A549 (cell line): ENCODE results near the gene SLTM.

Experiments
- CHD2 ChIP-seq: fragments of 150-350 bp; IDR thresholded peaks from 2 replicates; pipeline ENCODE4 v1.6.1; 2014; ENCODE audit warnings: low read length; ENCODE audit not compliant: partially characterized antibody
- EP300 ChIP-seq, 2 experiments: fragments of >200 bp; sonication (Bioruptor Twin); formaldehyde crosslinking; IDR thresholded peaks; 2 replicates in 1 of 2; 3 replicates in 1 of 2; pipeline ENCODE4 v1.6.1; 2016 to 2017
- MAZ ChIP-seq: fragments of 150-350 bp; IDR thresholded peaks from 2 replicates; pipeline ENCODE4 v1.6.1; 2014; ENCODE audit warnings: antibody characterized with exemption, low read depth, low read length, borderline replicate concordance
- POLR2A ChIP-seq: IDR thresholded peaks from 2 replicates; pipeline ENCODE4 v1.6.1; 2012; ENCODE audit warnings: mild to moderate bottlenecking, low read length
- RAD21 ChIP-seq, 2 experiments: fragments of >200 bp in 1 of 2; sonication (Bioruptor Twin) in 1 of 2; formaldehyde crosslinking in 1 of 2; IDR thresholded peaks in 1 of 2; conservative IDR thresholded peaks in 1 of 2; 2 replicates in 1 of 2; 3 replicates in 1 of 2; pipeline ENCODE4 v1.6.1; 2012 to 2018; ENCODE audit warnings: inconsistent platforms in 1 of 2
- REST ChIP-seq: fragments of 200-600 bp; sonication (generic); IDR thresholded peaks from 2 replicates; pipeline ENCODE4 v1.6.1; 2016; ENCODE audit warnings: antibody characterized with exemption, mild to moderate bottlenecking, moderate library complexity
- RFX5 ChIP-seq: fragments of 450-650 bp; IDR thresholded peaks from 2 replicates; pipeline ENCODE4 v1.7.1; 2014; ENCODE audit warnings: antibody characterized with exemption, mild to moderate bottlenecking, moderate library complexity
- TF ChIP-seq, protein P1 (sequence below): fragments of >200 bp; sonication (Bioruptor Twin); formaldehyde crosslinking; IDR thresholded peaks from 3 replicates; pipeline ENCODE4 v1.5.1; 2016
- TF ChIP-seq, protein P2 (sequence below): fragments of >200 bp; sonication (Bioruptor Twin); formaldehyde crosslinking; IDR thresholded peaks from 2 replicates; pipeline ENCODE4 v1.6.1; 2016

DNA sequence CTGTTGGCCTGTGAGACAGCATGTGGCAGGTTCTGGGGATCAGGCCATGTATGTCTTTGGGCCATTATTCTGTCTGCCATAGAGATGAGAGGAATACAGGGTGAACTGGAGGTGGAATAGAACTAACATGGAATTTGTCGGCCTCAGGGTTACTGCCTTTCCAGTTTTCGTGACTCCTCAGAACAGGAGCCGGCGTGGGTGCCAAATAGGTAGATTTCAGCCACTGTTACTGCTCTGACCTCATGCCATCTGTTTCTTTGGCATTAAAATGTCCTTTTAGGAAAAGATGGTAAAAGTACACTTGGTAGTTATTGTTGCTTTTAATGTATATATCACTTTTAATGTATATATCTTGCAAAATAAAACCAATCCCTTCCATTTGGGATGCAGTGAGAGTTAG is 65.6 kb downstream of the SLTM start:
- TF ChIP-seq, protein P1, sequence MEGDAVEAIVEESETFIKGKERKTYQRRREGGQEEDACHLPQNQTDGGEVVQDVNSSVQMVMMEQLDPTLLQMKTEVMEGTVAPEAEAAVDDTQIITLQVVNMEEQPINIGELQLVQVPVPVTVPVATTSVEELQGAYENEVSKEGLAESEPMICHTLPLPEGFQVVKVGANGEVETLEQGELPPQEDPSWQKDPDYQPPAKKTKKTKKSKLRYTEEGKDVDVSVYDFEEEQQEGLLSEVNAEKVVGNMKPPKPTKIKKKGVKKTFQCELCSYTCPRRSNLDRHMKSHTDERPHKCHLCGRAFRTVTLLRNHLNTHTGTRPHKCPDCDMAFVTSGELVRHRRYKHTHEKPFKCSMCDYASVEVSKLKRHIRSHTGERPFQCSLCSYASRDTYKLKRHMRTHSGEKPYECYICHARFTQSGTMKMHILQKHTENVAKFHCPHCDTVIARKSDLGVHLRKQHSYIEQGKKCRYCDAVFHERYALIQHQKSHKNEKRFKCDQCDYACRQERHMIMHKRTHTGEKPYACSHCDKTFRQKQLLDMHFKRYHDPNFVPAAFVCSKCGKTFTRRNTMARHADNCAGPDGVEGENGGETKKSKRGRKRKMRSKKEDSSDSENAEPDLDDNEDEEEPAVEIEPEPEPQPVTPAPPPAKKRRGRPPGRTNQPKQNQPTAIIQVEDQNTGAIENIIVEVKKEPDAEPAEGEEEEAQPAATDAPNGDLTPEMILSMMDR: no peak
- TF ChIP-seq RFX5 (no peak), RAD21 (conservative IDR thresholded peaks at IDR 0.05 in 1 of 2, IDR thresholded peaks at IDR 0.05 in 1 of 2) (no peak), EP300 (IDR thresholded peaks at IDR 0.05) (no peak), POLR2A (no peak), MAZ (no peak), REST (no peak), CHD2 (no peak)
- TF ChIP-seq, protein P2, sequence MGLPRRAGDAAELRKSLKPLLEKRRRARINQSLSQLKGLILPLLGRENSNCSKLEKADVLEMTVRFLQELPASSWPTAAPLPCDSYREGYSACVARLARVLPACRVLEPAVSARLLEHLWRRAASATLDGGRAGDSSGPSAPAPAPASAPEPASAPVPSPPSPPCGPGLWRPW: no peak
